Measurements from ENCODE around the gene DGCR8.

DGCR8 gene

GRCh38 chr22:20139391-20140106 is 59.5 kb downstream of the DGCR8 start:
- no peak for TF ChIP-seq POLR2A (IDR thresholded peaks at IDR 0.05; ENCODE audit: low read length)
- TF ChIP-seq GATA1 (IDR thresholded peaks at IDR 0.05; ENCODE audit: low read depth, low read length), result no peak
- no peak for DNase-seq

DNA sequence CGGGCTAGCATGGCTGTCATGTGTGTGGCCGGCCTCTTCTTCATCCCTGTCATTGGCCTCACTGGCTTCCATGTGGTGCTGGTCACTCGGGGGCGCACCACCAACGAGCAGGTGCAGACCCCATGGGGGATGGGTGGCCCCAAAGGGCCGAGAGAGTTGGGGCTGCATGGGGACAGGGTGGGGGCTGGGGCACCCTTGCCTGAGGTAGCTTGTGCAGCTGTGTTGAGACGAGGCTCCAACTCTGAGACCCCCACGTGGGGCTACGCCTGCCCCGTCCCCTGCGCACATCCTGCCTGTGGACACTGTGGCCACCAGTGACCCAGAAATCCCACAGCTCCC is 60.0 kb downstream of the DGCR8 start:
- no peak for DNase-seq
- no peak for TF ChIP-seq GATA1 (IDR thresholded peaks at IDR 0.05; ENCODE audit: low read depth, low read length)
- no peak for TF ChIP-seq POLR2A (IDR thresholded peaks at IDR 0.05; ENCODE audit: low read length)

DNA sequence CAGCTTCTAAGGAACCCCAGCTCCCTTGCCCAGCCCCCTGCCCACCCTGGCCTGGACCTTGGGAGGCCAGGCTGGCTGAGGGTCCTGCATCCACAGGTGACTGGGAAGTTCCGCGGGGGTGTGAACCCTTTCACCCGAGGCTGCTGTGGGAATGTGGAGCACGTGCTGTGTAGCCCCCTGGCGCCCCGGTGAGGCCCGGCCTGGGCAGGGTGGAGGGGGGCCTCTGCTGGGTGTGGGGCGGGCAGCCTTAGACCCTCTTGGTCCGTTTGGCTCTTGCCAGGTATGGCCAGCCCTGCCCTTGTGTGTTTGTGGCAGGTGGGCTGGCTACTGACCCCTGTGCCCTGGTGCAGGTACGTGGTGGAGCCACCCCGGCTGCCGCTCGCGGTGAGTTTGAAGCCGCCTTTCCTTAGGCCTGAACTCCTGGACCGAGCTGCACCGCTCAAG is 60.5 kb downstream of the DGCR8 start:
- no peak for TF ChIP-seq GATA1 (IDR thresholded peaks at IDR 0.05; ENCODE audit: low read depth, low read length)
- no peak for TF ChIP-seq POLR2A (IDR thresholded peaks at IDR 0.05; ENCODE audit: low read length)
- DNase-seq, result no peak

DNA sequence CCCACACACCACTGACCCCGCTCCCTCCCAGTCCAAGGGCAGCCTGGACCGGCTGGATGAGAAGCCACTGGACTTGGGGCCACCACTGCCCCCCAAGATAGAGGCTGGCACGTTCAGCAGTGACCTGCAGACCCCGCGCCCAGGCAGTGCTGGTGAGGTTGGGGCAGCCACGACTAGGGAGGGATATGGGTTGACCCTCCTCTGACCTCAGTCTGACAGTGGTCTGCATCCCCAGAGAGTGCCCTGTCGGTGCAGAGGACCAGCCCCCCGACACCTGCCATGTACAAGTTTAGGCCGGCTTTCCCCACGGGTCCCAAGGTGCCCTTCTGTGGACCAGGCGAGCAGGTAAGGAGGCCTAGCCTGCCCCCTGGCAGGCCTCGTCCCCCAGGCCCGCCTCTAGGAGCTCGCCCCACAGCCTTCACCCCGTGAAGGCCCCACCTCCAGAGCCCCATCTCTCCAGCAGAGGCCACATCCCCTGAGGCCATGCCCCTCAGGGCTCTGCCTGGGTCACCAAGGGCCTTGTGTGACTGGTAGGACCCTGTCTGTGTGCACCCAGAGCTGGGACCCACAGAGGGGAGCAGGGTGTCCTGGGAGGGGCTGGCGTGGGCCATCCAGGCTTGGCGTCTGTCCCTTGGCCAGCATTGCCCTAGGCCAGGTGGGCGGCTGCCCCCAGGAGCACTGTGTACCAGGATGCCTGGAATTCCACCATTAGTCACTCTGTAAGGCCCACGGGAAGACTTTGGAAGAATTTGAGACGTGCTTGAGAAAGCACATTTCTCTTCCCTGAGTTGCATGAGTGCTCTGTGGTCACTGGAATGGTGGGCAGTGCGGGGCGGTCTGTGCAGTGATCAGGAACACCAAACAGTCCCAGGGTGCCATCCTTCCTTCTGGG is 61.4 kb downstream of the DGCR8 start:
- no peak for TF ChIP-seq POLR2A (IDR thresholded peaks at IDR 0.05; ENCODE audit: low read length)
- no peak for TF ChIP-seq GATA1 (IDR thresholded peaks at IDR 0.05; ENCODE audit: low read depth, low read length)
- no peak for DNase-seq

DNA sequence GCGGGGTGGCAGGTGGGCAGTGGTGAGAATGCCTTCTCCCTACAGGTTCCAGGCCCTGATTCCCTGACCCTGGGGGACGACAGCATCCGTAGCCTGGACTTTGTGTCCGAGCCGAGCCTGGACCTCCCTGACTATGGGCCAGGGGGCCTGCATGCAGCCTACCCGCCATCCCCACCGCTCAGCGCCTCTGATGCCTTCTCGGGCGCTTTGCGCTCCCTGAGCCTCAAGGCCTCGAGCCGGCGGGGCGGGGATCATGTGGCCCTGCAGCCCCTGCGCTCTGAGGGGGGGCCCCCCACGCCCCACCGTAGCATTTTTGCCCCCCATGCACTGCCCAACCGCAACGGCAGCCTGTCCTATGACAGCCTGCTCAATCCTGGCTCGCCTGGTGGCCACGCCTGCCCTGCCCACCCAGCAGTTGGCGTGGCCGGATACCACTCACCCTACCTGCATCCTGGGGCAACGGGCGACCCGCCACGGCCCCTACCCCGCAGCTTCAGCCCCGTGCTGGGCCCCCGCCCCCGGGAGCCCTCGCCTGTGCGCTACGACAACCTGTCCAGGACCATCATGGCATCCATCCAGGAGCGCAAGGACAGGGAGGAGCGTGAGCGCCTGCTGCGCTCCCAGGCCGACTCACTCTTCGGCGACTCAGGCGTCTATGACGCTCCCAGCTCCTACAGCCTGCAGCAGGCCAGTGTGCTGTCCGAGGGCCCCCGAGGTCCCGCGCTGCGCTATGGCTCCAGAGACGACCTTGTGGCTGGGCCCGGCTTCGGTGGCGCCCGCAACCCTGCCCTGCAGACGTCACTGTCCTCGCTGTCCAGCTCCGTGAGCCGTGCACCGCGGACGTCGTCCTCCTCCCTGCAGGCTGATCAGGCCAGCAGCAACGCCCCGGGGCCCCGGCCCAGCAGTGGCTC is 62.9 kb downstream of the DGCR8 start:
- TF ChIP-seq POLR2A (IDR thresholded peaks at IDR 0.05; ENCODE audit: low read length) (no peak), GATA1 (IDR thresholded peaks at IDR 0.05; ENCODE audit: low read depth, low read length) (no peak)

GRCh38 chr22:20143883-20144665 is 64.0 kb downstream of the DGCR8 start:
- no peak for DNase-seq
- TF ChIP-seq POLR2A (IDR thresholded peaks at IDR 0.05; ENCODE audit: low read length) (no peak), GATA1 (IDR thresholded peaks at IDR 0.05; ENCODE audit: low read depth, low read length) (no peak)

More for the DNA sequence above, 62.9 kb downstream of the DGCR8 start:
- no peak for DNase-seq

DNA sequence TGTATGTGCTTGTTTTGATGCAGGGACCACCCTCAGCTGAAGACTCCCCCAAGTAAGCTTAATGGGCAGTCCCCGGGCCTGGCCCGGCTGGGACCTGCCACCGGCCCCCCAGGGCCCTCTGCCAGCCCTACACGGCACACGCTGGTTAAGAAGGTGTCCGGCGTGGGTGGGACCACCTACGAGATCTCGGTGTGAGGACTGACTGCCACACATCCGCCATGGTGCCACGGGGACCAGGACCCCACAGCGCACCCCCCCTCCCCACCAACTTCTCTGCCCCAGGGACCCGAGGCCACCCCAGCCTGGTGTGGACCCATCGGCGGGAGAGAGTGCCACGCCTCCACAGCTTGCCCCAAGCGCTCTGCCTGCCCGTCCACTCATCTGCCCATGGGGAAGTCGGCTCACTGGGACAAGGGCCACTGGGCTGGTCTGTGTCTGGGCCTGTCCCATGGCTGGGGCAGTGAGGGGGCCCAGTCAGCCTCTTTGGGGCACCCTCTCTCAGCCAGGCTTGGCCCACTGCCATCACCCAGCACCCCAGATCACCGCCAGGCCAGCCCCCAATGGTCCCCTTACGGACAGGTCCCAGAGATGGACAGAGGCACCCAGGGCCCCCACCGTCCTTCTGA is 65.3 kb downstream of the DGCR8 start:
- no peak for TF ChIP-seq GATA1 (IDR thresholded peaks at IDR 0.05; ENCODE audit: low read depth, low read length)
- no peak for TF ChIP-seq POLR2A (IDR thresholded peaks at IDR 0.05; ENCODE audit: low read length)
- no peak for DNase-seq

DNA sequence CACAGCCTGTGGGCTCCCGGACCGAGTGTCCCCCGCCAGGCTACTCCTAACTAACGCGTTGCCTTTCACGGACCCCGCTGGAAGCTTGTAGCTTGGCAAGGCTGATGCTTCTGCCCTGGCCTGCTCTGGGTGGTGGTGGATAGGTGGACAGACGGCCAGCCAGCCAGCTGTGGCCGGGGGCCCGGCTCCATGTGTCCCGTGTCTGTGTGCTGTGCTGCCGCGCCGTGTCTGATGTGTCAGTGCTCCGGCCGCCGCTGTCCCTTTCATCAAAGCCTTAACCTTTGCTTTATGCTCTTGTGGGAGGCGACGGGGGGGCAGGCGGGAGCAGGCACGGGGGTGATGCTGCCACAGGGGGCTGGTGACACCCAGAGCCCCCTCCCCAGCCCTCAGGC is 65.8 kb downstream of the DGCR8 start:
- TF ChIP-seq POLR2A (IDR thresholded peaks at IDR 0.05; ENCODE audit: low read length), result no peak
- no peak for TF ChIP-seq GATA1 (IDR thresholded peaks at IDR 0.05; ENCODE audit: low read depth, low read length)
- DNase-seq, result no peak

GRCh38 chr22:20146777-20147176 is 66.7 kb downstream of the DGCR8 start:
- TF ChIP-seq GATA1 (IDR thresholded peaks at IDR 0.05; ENCODE audit: low read depth, low read length) (no peak), POLR2A (IDR thresholded peaks at IDR 0.05; ENCODE audit: low read length) (no peak)
- DNase-seq, result no peak

DNA sequence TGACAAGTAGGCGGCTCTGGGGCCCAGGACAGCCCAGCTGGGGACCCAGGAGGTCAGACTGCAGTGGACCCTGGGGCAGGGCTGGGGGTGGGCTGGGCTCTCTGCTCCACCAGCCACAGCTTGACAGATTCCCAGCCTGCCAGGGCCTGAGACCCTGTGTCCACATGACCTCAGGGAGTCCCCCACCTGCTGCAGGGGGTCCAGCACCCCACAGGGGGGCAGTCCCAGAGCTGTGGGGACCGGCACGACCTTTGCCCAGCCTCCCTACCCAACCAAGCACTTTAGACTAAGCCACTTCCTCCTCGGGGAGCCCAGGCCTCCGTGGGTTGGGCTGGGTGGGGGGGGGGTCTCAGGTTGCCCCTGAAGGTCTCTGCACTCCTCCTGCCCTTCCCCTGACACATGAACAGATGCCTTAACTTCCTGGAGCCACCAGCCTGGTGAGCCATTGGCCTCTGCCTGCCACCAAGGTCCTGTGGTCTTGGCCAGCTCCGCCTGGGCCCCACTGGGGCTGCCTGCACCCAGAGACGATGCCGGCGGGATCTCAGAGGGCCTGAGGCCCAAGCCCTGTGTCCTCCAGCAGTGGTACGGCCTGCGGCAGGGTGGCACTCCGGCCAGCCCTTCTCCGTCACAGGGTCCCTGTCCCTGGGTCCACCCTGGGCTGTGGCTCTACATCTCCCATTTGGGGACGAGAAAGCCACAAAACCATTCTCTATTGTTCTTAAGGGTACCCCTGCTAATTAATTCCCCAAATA is 67.4 kb downstream of the DGCR8 start:
- no peak for TF ChIP-seq POLR2A (IDR thresholded peaks at IDR 0.05; ENCODE audit: low read length)
- no peak for TF ChIP-seq GATA1 (IDR thresholded peaks at IDR 0.05; ENCODE audit: low read depth, low read length)
- DNase-seq, result no peak

DNA sequence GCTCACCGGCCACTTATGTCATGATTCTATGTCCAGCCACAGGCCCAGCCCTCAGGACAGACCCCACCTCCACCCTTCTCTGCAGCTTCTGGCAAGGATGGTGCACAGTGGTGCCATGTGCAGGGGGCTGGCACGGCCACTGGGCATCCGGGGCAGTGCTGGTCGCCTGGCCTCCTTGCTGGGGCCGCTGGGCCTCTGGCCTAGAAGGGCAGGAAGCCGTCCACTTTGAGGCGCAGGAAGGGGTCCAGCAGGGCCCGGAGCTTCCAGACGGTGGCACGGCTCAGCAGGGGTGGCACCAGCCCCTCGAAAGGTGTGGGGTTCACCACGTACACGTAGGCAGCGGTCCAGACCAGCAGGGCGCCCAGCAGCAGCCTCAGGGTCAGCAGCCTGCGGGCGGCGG is 68.4 kb downstream of the DGCR8 start:
- no peak for DNase-seq
- TF ChIP-seq GATA1 (IDR thresholded peaks at IDR 0.05; ENCODE audit: low read depth, low read length) (no peak), POLR2A (IDR thresholded peaks at IDR 0.05; ENCODE audit: low read length) (no peak)
